ENCODE measurements around the gene GALNT11. TPM values are rescaled to one million over a fixed set of nuclear protein-coding genes. Genes with fewer than 3 reads are reported as not detected.

Gene GALNT11
- total RNA-seq, 1 donor from 2014 or later, result 9.0 TPM

Other genes starting within 250 kb of the GALNT11 start
- 19.7 TPM in 2 replicates for gene PRKAG2, start 148.6 kb upstream of the GALNT11 start, total RNA-seq
- gene GALNTL5, start 69.2 kb upstream of the GALNT11 start, total RNA-seq, result not detected in 2 replicates